Fibroblast of the conjunctiva (primary cell): Measurements from ENCODE around the gene HDLBP.
"Not testable (repeated sequence)": the region's sequence is repeated elsewhere in the genome, so short reads cannot be mapped to it uniquely, and the experiment has no call there.

ENCODE experiments used
- DNase-seq: peaks from one replicate; pipeline ENCODE4 v3.0.0-alpha.2; 2010; ENCODE audit warnings: low read depth

HDLBP gene

GRCh38 chr2:241308267-241308666 lies 7.2 kb downstream of the HDLBP start:
- no peak for DNase-seq

GRCh38 chr2:241307055-241307454 lies 8.4 kb downstream of the HDLBP start:
- DNase-seq, result no peak

GRCh38 chr2:241304039-241304670 lies 11.3 kb downstream of the HDLBP start:
- peak; percentile 14 for DNase-seq

- no peak for DNase-seq
These were observed 12.5 kb downstream of the HDLBP start for GRCh38 chr2:241302759-241303651.

GRCh38 chr2:241302083-241302482 lies 13.4 kb downstream of the HDLBP start:
- no peak for DNase-seq

GRCh38 chr2:241300000-241300399 lies 15.5 kb downstream of the HDLBP start:
- no peak for DNase-seq

- no peak for DNase-seq
These were observed 16.8 kb downstream of the HDLBP start for GRCh38 chr2:241298673-241299072.

- no peak for DNase-seq
These were observed 18.7 kb downstream of the HDLBP start for GRCh38 chr2:241296767-241297166.

- no peak for DNase-seq
These were observed 20.0 kb downstream of the HDLBP start for GRCh38 chr2:241295326-241296095.

- not testable (repeated sequence) for DNase-seq
These were observed 22.1 kb downstream of the HDLBP start for GRCh38 chr2:241293378-241293797.

GRCh38 chr2:241291977-241292376 lies 23.5 kb downstream of the HDLBP start:
- no peak for DNase-seq

- DNase-seq, result no peak
These were observed 24.3 kb downstream of the HDLBP start for GRCh38 chr2:241291153-241291552.

- DNase-seq, result no peak
These were observed 25.9 kb downstream of the HDLBP start for GRCh38 chr2:241289597-241289996.

- DNase-seq, result no peak
These were observed 26.4 kb downstream of the HDLBP start for GRCh38 chr2:241289053-241289452.

- no peak for DNase-seq
These were observed 27.1 kb downstream of the HDLBP start for GRCh38 chr2:241288324-241288888.

GRCh38 chr2:241286348-241287090 lies 29.0 kb downstream of the HDLBP start:
- DNase-seq, result no peak

GRCh38 chr2:241285596-241285995 lies 29.9 kb downstream of the HDLBP start:
- DNase-seq, result no peak

- DNase-seq, result no peak
These were observed 32.9 kb downstream of the HDLBP start for GRCh38 chr2:241282555-241282954.

- no peak for DNase-seq
These were observed 35.2 kb downstream of the HDLBP start for GRCh38 chr2:241280291-241280690.

- no peak for DNase-seq
These were observed 35.6 kb downstream of the HDLBP start for GRCh38 chr2:241279828-241280227.

- DNase-seq, result no peak
These were observed 36.1 kb downstream of the HDLBP start for GRCh38 chr2:241279413-241279812.

GRCh38 chr2:241278306-241278705 lies 37.2 kb downstream of the HDLBP start:
- not testable (repeated sequence) for DNase-seq
